Measurements from ENCODE around the gene CPLANE2. TPM values are rescaled to one million over a fixed set of nuclear protein-coding genes. Genes with fewer than 3 reads are reported as not detected.

The CPLANE2 gene
- total RNA-seq, 1 donor from 2014 or later = 8.6 TPM

DNA sequence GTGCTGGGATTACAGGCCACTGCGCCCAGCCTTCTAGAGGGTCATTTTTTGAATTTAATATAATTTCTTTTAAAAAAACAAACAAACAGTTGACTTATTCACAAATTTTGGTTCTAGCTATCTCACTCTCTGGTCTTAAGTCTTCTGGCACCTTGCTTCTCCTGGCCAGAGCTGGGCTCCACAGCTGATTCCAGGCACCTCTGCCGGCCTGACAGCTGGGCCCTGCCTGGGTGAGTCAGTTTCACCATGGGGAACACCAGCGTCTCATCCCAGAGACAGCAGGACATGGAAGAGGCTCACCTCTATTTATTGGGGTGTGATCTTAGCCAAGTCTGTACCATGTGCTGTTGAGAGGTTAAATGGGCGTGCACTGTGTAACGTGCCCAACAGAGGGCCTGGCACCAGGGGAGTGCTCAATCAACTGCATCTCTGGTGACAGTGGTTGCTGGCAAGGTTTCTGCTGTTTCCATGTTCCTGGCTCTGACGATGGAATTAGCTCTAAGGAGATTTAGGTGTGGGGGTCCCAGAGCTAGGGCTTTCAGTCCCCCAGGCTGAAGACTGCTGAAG lies 956 bp downstream of the CPLANE2 start:
- Mint-ChIP-seq H3K36me3 (ENCODE audit: low read depth, unreplicated experiment) (no peaks in the 10 kb centered on the region), H3K4me3 (ENCODE audit: unreplicated experiment) (peak overlapping the region; percentile 88), H3K27me3 (ENCODE audit: low read depth, unreplicated experiment) (no peaks in the 10 kb centered on the region), H3K27ac (ENCODE audit: unreplicated experiment) (no peak overlapping the region), H3K9me3 (ENCODE audit: unreplicated experiment) (peaks cover 4% of the 10 kb centered on the region), H3K4me1 (ENCODE audit: low read depth, unreplicated experiment) (peaks cover 7% of the 10 kb centered on the region)
- FAIRE-seq (no peak), DNase-seq (ENCODE audit: low read depth) (no peak)
- H3K27me3 ChIP-seq (ENCODE audit: insufficient read depth, low read length) = no peaks in the 10 kb centered on the region
- peak overlapping the region; percentile 73 for H3K9ac ChIP-seq (ENCODE audit: low read length)
- peak overlapping the region; percentile 83 for H3K4me3 ChIP-seq (ENCODE audit: insufficient read depth, low read depth, low read length)
- H3K4me1 ChIP-seq (ENCODE audit: insufficient read depth, low read length) = peaks cover 24% of the 10 kb centered on the region
- peak overlapping the region; percentile 87 for H3K4me2 ChIP-seq (ENCODE audit: low read length)
- no peaks in the 10 kb centered on the region for H3K9me3 ChIP-seq (ENCODE audit: insufficient read depth, low read depth, low read length)
- no peak overlapping the region for H3K27ac ChIP-seq (ENCODE audit: low read depth, low read length)
- no peaks in the 10 kb centered on the region for H3K36me3 ChIP-seq (ENCODE audit: insufficient read depth, low read length)
- H2AFZ ChIP-seq (ENCODE audit: low read depth, low read length) = peak overlapping the region; percentile 75
- TF ChIP-seq EZH2 (IDR thresholded peaks at IDR 0.05; ENCODE audit: insufficient read depth, low read length) = no peak
- no peak for TF ChIP-seq CTCF (IDR thresholded peaks at IDR 0.05; ENCODE audit: insufficient read depth, low read depth, low read length)
- H3K79me2 ChIP-seq (ENCODE audit: insufficient read depth, low read length) = no peaks in the 10 kb centered on the region
- no peaks in the 10 kb centered on the region for H4K20me1 ChIP-seq (ENCODE audit: insufficient read depth, low read length)

- H3K4me1 ChIP-seq (ENCODE audit: insufficient read depth, low read length) = peaks cover 24% of the 10 kb centered on the region
- FAIRE-seq (no peak), DNase-seq (ENCODE audit: low read depth) (no peak)
- Mint-ChIP-seq H3K4me3 (ENCODE audit: unreplicated experiment) (no peak overlapping the region), H3K27me3 (ENCODE audit: low read depth, unreplicated experiment) (peaks cover 2% of the 10 kb centered on the region), H3K4me1 (ENCODE audit: low read depth, unreplicated experiment) (peaks cover 7% of the 10 kb centered on the region), H3K27ac (ENCODE audit: unreplicated experiment) (no peak overlapping the region), H3K9me3 (ENCODE audit: unreplicated experiment) (peaks cover 4% of the 10 kb centered on the region), H3K36me3 (ENCODE audit: low read depth, unreplicated experiment) (no peaks in the 10 kb centered on the region)
- no peaks in the 10 kb centered on the region for H3K79me2 ChIP-seq (ENCODE audit: insufficient read depth, low read length)
- H3K27me3 ChIP-seq (ENCODE audit: insufficient read depth, low read length) = no peaks in the 10 kb centered on the region
- TF ChIP-seq CTCF (IDR thresholded peaks at IDR 0.05; ENCODE audit: insufficient read depth, low read depth, low read length) (no peak), EZH2 (IDR thresholded peaks at IDR 0.05; ENCODE audit: insufficient read depth, low read length) (no peak)
- no peaks in the 10 kb centered on the region for H3K9me3 ChIP-seq (ENCODE audit: insufficient read depth, low read depth, low read length)
- no peak overlapping the region for H3K27ac ChIP-seq (ENCODE audit: low read depth, low read length)
- no peak overlapping the region for H3K9ac ChIP-seq (ENCODE audit: low read length)
- H3K36me3 ChIP-seq (ENCODE audit: insufficient read depth, low read length) = no peaks in the 10 kb centered on the region
- H2AFZ ChIP-seq (ENCODE audit: low read depth, low read length) = no peak overlapping the region
- no peak overlapping the region for H3K4me3 ChIP-seq (ENCODE audit: insufficient read depth, low read depth, low read length)
- H4K20me1 ChIP-seq (ENCODE audit: insufficient read depth, low read length) = no peaks in the 10 kb centered on the region
- no peak overlapping the region for H3K4me2 ChIP-seq (ENCODE audit: low read length)
These were observed 1.6 kb downstream of the CPLANE2 start for GRCh38 chr1:16235347-16235746.

GRCh38 chr1:16233431-16233830 lies 3.6 kb downstream of the CPLANE2 start:
- DNase-seq (ENCODE audit: low read depth) = no peak
- no peaks in the 10 kb centered on the region for H3K36me3 ChIP-seq (ENCODE audit: insufficient read depth, low read length)
- Mint-ChIP-seq H3K27me3 (ENCODE audit: low read depth, unreplicated experiment) (peaks cover 17% of the 10 kb centered on the region), H3K27ac (ENCODE audit: unreplicated experiment) (no peak overlapping the region), H3K4me3 (ENCODE audit: unreplicated experiment) (no peak overlapping the region), H3K9me3 (ENCODE audit: unreplicated experiment) (peaks cover 4% of the 10 kb centered on the region), H3K36me3 (ENCODE audit: low read depth, unreplicated experiment) (no peaks in the 10 kb centered on the region), H3K4me1 (ENCODE audit: low read depth, unreplicated experiment) (peaks cover 7% of the 10 kb centered on the region)
- peaks cover 24% of the 10 kb centered on the region for H3K4me1 ChIP-seq (ENCODE audit: insufficient read depth, low read length)
- H3K4me3 ChIP-seq (ENCODE audit: insufficient read depth, low read depth, low read length) = no peak overlapping the region
- H3K9ac ChIP-seq (ENCODE audit: low read length) = no peak overlapping the region
- H3K79me2 ChIP-seq (ENCODE audit: insufficient read depth, low read length) = no peaks in the 10 kb centered on the region
- no peak overlapping the region for H3K4me2 ChIP-seq (ENCODE audit: low read length)
- TF ChIP-seq EZH2 (IDR thresholded peaks at IDR 0.05; ENCODE audit: insufficient read depth, low read length) (no peak), CTCF (IDR thresholded peaks at IDR 0.05; ENCODE audit: insufficient read depth, low read depth, low read length) (no peak)
- H3K27me3 ChIP-seq (ENCODE audit: insufficient read depth, low read length) = peaks cover 4% of the 10 kb centered on the region
- H3K27ac ChIP-seq (ENCODE audit: low read depth, low read length) = no peak overlapping the region
- no peak for FAIRE-seq
- H4K20me1 ChIP-seq (ENCODE audit: insufficient read depth, low read length) = no peaks in the 10 kb centered on the region
- no peak overlapping the region for H2AFZ ChIP-seq (ENCODE audit: low read depth, low read length)
- H3K9me3 ChIP-seq (ENCODE audit: insufficient read depth, low read depth, low read length) = no peaks in the 10 kb centered on the region
